Activated naive CD4-positive, alpha-beta T cell treated with anti-CD3 and anti-CD28 coated beads, Interleukin-2, amount 50 U/mL, for 72 hours (primary cell): ENCODE measurements around the gene PSMB2. TPM values are rescaled to one million over a fixed set of nuclear protein-coding genes. Genes with fewer than 3 reads are reported as not detected.
"Not testable (repeated sequence)": the region's sequence is repeated elsewhere in the genome, so short reads cannot be mapped to it uniquely, and the experiment has no call there.

Experiments used
- ATAC-seq, 2 donors: fragments of 150-1000 bp; cut with Tn5 transposase; 2 replicates each; pipeline ENCODE4 v1.10.0; 2021; ENCODE audit warnings: mild to moderate bottlenecking in 2 of 2, moderate library complexity in 2 of 2
- DNase-seq, 2 donors: peaks; one replicate each; pipeline ENCODE4 v3.0.0; 2021 to 2022; ENCODE audit warnings: low spot score in 2 of 2
- H3K27ac Mint-ChIP-seq, 2 donors: one replicate each; pipeline ENCODE4 v1.8.0; 2022; ENCODE audit warnings: mild to moderate bottlenecking in 2 of 2, mixed read lengths in 2 of 2
- H3K36me3 Mint-ChIP-seq, 2 donors: one replicate each; pipeline ENCODE4 v1.8.0; 2022; ENCODE audit warnings: mixed read lengths in 2 of 2
- H3K9me3 Mint-ChIP-seq, 2 donors: one replicate each; pipeline ENCODE4 v1.8.0; 2022; ENCODE audit warnings: mixed read lengths in 2 of 2
- total RNA-seq, 2 donors: library from RNA; stranded (reverse); gene quantifications; one replicate each; pipeline ENCODE4 v1.2.3, GENCODE V29; 2022

The PSMB2 gene
- total RNA-seq, 2 donors from 2014 or later = 87.0 to 98.8 TPM

DNA sequence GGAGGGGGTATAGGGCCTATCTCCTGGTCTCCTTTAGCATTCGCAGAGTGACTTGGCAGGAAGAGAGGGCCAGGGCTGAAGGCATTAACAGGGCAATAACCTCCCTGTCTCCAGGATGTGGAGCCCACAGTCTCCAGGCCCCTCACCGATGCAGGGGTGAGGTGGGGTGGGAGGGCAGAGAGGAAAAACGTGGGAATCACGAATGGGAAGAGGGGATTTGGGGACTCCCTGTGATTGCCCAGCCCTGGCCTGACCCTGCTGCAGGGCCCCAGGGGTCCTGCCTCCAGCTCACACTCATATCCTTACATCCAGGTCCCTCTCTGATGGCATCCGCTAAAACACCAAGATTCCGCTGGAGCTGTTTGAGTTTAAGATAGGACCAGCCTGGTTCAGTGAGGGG is 53.6 kb downstream of the PSMB2 start:
- Mint-ChIP-seq H3K27ac (no peak overlapping the region), H3K36me3 (no peaks in the 10 kb centered on the region), H3K9me3 (no peaks in the 10 kb centered on the region)
- no peak for ATAC-seq
- DNase-seq = no peak

DNA sequence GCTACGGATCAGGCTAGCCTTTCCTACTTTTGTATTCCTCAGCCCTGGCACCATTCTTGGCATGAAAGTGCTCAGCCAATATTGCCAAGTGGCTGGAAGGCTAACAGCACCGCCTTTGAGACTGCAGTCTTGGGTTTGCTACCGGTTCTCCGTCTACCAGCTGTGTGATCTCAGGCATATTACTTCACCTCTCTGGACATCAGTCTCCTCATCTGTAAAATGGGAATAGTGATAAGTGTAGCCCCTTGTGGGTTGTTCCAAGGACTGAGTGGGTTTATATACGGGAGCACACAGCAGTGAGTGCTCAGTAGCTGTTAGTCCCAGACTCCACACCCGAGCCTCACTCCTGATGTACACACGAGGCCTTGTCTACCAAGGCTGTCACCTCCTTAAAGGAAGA is 54.5 kb downstream of the PSMB2 start:
- H3K36me3 Mint-ChIP-seq = no peaks in the 10 kb centered on the region
- DNase-seq = no peak
- no peak overlapping the region for H3K27ac Mint-ChIP-seq
- ATAC-seq = no peak
- no peaks in the 10 kb centered on the region for H3K9me3 Mint-ChIP-seq

DNA sequence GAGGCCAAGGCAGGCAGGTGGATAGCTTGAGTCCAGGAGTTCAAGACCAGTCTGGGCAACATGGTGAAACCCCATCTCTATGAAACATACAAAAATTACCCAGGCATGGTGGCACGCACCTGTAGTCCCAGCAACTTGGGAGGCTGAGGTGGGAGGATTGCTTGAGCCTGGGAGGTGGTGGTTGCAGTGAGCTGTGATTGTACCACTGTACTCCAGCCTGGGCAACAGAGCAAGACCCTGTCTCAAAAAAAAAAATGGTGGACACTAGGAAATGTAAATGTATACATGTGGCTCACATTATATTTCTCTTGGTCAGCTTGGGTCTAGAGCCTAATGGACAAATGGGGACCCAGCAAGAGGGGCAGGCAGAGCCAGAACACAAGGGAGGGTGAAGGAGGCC is 55.5 kb downstream of the PSMB2 start:
- DNase-seq, H3K9me3 Mint-ChIP-seq, H3K27ac Mint-ChIP-seq, H3K36me3 Mint-ChIP-seq, ATAC-seq: not testable (repeated sequence)

DNA sequence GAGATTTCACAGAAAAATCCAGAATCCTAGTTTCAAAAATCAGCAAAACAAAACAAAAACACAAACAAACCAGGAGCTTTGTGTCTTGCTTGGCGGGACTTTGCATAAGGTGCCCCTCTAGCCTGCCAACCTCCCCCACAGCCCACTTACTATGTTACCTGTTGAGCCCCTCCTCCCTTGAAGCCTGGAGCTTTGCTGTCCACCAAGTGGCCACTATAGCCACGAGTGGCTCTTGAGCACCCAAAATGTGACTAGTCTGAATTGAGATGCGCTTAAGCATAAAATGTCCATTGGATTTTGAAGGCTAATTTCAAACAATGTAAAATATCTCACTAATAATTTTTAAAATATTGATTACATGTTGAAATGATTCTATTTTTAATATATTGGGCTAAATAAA is 56.0 kb downstream of the PSMB2 start:
- no peak overlapping the region for H3K27ac Mint-ChIP-seq
- DNase-seq (no peak), ATAC-seq (no peak)
- H3K36me3 Mint-ChIP-seq = no peaks in the 10 kb centered on the region
- no peaks in the 10 kb centered on the region for H3K9me3 Mint-ChIP-seq

DNA sequence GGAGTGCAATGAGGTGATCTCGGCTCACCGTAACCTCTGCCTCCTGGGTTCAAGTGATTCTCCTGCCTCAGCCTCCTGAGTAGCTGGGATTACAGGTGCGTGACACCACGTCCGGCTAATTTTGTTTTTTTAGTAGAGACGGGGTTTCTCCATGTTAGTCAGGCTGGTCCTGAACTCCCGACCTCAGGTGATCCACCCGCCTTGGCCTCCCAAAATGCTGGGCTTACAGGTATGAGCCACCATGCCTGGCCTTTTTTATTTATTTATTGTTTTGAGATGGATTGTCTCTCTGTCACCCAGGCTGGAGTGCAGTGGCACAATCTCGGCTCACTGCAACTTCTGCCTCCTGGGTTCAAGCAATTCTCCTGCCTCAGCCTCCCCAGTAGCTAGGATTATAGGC is 59.7 kb downstream of the PSMB2 start:
- H3K36me3 Mint-ChIP-seq, ATAC-seq, H3K9me3 Mint-ChIP-seq, H3K27ac Mint-ChIP-seq, DNase-seq: not testable (repeated sequence)

DNA sequence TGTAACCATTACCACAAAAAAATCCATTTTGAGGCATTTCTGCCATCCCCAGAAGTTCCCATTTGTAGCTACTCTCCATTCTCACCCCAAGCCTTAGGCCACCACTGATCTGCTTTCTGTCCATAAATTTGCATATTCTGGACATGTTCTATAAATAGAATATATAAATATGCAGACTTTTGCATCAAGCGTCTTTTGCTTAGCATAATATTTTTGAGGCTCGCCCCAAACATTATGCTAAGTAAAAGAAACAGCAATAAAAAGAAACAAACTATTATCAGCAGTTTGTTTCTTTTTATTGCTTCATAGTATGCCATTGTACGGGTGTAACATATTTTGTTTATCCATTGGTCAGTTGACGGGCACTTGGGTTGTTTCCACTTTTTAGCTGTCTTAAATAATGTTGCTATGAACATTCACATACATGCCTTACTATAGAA is 60.4 kb downstream of the PSMB2 start:
- no peaks in the 10 kb centered on the region for H3K36me3 Mint-ChIP-seq
- no peak for DNase-seq
- H3K27ac Mint-ChIP-seq = no peak overlapping the region
- H3K9me3 Mint-ChIP-seq = no peaks in the 10 kb centered on the region
- ATAC-seq = no peak

DNA sequence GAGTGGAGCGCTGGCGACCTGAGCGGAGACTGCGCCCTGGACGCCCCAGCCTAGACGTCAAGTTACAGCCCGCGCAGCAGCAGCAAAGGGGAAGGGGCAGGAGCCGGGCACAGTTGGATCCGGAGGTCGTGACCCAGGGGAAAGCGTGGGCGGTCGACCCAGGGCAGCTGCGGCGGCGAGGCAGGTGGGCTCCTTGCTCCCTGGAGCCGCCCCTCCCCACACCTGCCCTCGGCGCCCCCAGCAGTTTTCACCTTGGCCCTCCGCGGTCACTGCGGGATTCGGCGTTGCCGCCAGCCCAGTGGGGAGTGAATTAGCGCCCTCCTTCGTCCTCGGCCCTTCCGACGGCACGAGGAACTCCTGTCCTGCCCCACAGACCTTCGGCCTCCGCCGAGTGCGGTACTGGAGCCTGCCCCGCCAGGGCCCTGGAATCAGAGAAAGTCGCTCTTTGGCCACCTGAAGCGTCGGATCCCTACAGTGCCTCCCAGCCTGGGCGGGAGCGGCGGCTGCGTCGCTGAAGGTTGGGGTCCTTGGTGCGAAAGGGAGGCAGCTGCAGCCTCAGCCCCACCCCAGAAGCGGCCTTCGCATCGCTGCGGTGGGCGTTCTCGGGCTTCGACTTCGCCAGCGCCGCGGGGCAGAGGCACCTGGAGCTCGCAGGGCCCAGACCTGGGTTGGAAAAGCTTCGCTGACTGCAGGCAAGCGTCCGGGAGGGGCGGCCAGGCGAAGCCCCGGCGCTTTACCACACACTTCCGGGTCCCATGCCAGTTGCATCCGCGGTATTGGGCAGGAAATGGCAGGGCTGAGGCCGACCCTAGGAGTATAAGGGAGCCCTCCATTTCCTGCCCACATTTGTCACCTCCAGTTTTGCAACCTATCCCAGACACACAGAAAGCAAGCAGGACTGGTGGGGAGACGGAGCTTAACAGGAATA is 64.0 kb downstream of the PSMB2 start:
- Mint-ChIP-seq H3K27ac (peak overlapping the region; percentile 51 to 82), H3K9me3 (no peaks in the 10 kb centered on the region), H3K36me3 (no peaks in the 10 kb centered on the region)
- ATAC-seq = peak; percentile 78 to 92
- peak; percentile 57 to 71 for DNase-seq

DNA sequence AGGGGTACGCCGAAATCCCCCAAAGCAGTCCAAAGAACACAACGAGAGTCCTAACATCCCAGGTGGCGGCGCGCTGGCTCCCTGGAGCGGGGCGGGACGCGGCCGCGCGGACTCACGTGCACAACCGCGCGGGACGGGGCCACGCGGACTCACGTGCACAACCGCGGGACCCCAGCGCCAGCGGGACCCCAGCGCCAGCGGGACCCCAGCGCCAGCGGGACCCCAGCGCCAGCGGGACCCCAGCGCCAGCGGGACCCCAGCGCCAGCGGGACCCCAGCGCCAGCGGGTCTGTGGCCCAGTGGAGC is 64.6 kb downstream of the PSMB2 start:
- not testable (repeated sequence) for DNase-seq, H3K36me3 Mint-ChIP-seq, ATAC-seq, H3K9me3 Mint-ChIP-seq
- peak overlapping the region in 1 of 2 donors; percentile 36 for H3K27ac Mint-ChIP-seq

DNA sequence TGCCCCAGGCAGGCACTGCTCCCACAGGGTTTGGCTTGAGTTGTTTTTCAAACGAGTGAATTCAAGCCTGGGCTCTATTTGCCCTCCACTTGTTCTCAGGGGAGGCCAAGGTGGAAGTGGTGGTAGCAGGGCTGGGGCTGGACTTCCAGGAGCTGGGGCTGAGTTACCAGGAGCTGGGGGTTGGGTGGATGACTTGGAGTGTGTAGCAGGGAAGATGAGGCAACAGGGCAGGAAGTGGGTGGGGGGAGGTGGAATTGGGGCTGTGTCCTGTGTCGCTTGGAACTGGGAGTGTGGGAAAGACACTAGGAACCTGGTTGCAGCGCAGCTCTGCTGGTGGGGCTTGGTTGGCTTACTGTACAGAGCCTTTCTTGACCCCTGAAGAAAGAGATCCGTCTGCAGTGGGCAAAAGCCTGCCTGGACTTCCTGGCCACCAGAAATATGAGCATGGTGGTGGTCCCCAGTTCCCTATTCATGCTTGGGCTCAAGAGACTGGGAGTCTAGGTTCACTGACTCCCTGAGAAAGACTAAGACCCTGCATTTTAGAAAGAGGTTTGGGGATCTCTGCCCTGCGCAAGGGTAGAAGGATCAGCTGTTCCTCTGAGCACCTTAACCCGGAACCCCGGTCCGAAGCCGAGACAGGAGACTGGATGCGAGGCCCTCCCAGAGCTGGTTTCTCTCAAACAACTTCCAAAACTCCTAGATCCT is 65.1 kb downstream of the PSMB2 start:
- H3K36me3 Mint-ChIP-seq = no peaks in the 10 kb centered on the region
- ATAC-seq (no peak), DNase-seq (no peak)
- no peaks in the 10 kb centered on the region for H3K9me3 Mint-ChIP-seq
- H3K27ac Mint-ChIP-seq = peak overlapping the region in 1 of 2 donors; percentile 36

DNA sequence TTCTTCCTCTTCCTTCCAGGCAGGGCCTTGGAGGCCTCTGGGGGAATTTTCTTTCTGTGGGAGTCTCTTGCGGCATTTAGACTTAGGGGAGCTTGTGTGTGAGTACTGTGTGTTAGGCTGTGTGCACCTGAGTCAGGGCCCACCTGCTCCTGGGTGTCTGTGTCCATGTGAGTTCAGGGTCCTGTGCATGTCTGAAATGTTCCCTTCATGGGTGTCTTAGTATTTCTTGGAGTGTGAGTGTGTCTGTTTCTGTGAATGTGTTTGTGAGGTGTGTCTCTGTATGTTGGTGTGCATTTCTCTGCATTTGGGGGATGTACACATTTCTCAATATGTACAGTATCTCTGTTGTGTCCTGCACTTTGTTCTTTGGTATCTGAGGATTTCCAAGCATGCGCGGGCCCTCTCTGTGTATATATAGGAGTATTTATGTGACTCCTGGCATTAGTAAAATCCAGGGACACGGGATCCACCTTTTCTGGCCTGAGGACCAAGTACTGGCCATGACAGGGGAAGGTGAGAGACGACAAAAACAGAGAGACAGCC is 65.8 kb downstream of the PSMB2 start:
- ATAC-seq (no peak), DNase-seq (peak in 1 of 2 donors; percentile 21)
- H3K9me3 Mint-ChIP-seq = no peaks in the 10 kb centered on the region
- H3K36me3 Mint-ChIP-seq = no peaks in the 10 kb centered on the region
- H3K27ac Mint-ChIP-seq = no peak overlapping the region

DNA sequence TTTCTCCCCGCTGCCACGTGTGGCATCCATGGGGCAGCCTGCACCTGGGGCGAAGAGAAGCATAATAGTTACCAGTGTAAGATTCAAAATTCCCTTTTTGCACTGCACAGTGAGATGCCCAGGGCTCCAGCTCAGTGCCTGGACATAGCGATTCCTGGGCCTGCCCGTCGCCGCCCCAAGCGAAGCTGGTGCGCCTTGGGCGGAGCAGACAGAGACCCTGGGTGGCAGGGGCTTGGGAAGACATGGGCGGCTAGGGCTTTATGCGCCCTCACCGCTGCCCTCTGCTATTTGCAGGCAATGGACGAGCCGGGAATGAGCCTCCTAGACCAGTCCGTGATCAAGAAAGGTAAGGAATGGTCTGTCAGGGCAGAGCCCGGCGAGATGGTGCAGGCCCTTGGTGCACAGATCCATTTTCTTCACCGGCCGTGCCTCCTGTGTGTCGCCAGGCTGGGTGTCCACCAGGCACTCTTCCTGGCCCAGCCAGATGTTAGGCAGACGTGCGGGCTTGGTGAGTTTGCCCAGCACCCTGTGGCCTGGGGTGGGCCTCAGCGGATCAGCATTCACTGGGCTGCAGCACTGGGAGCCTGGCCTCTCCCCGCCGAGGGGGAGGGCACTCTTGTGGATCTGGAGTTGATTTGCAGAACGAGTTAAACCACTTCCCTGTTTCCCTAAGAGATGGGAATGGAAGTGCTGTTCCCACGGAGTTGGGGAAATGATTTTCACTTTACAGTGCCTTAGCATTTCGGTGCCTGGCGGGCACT is 66.5 kb downstream of the PSMB2 start:
- no peaks in the 10 kb centered on the region for H3K9me3 Mint-ChIP-seq
- ATAC-seq (no peak), DNase-seq (peak in 1 of 2 donors; percentile 42)
- no peak overlapping the region for H3K27ac Mint-ChIP-seq
- H3K36me3 Mint-ChIP-seq = no peaks in the 10 kb centered on the region

DNA sequence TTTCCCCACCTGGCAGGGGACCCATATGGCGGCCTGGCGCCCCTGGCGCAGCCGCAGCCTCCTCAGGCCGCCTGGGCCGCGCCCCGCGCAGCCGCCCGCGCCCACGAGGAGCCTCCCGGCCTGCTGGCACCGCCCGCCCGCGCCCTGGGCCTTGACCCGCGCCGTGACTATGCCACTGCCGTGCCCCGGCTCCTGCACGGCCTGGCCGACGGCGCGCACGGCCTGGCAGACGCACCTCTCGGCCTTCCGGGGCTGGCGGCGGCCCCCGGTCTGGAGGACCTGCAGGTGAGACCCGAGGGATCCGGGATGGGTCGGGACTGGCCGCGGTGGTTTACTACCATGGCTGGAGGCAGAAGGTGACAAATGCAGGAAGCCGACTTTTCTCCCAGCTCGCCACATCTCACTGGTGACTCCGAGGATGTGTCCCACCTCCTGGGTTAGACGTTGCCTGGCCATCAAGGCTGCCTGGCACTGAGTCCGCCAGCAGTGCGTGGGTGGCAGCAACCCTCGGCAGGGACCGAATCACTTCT is 67.1 kb downstream of the PSMB2 start:
- Mint-ChIP-seq H3K36me3 (no peaks in the 10 kb centered on the region), H3K9me3 (no peaks in the 10 kb centered on the region), H3K27ac (no peak overlapping the region)
- DNase-seq (peak in 1 of 2 donors; percentile 53), ATAC-seq (no peak)

DNA sequence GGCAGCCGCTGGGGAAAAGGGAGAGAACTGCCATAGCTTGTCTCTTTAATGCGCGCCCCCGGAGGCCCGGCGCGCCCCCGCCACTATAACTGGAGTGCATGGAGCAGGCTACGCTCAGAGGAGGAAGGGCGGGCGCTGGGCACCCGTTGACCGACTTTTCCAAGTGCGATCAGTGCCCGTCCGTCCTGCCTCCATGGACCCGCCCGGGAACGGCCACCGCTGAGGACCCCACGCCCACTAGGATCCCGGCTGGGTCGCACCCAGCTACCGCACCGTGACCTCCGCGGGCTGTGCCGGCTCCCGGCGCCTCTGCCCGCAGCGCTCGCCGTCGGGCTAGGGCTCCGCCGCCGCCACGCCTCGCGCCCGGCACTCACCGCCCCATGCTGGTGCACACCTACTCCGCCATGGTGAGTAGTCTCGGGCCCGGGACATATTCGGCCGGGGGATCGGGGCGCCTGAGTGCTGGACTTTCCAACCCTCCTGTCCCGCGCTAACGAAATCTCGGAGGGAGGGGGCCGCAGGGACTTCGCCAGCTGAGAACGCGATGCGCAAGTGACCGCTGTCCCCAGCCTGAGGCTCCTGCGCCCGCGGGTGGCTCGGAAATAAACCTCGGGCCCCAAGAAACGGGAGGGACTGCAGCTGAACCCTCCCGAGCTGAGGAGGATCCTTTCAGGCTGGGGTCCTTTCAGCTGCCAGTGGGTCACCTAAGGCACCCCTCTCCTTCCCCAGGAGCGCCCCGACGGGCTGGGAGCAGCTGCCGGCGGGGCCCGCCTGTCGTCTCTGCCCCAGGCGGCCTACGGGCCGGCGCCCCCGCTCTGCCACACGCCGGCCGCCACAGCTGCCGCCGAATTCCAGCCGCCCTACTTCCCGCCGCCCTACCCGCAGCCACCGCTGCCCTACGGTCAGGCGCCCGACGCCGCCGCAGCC is 67.9 kb downstream of the PSMB2 start, which contains the start of gene TFAP2E:
Gene TFAP2E, plus strand, starts transcription at position 117 of the 927 bp plus-strand sequence. Its CDS starts 264 bp downstream, at position 381.
- ATAC-seq (peak in 1 of 2 donors; percentile 20), DNase-seq (peak in 1 of 2 donors; percentile 53)
- H3K36me3 Mint-ChIP-seq = no peaks in the 10 kb centered on the region
- H3K9me3 Mint-ChIP-seq = no peaks in the 10 kb centered on the region
- no peak within 1 kb of the TSS for H3K27ac Mint-ChIP-seq

DNA sequence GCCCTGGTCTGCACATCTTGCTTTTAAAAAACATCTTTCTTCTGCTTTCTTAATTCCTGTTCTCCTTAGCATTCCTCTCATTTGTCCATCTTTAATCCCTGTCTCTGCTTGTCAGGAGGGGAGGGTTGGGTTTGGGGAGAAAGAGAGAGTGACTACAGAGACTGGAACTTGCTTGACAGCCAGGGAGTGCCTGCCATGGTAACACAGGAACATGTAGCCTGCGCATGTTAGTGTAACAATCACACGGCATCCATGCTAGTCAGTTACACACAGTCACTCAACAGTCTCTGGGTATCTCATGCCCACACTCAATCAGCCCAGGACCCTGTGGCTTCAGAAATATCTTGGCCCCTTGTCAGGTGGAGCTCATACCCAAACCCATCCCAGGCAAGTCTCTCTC is 69.0 kb downstream of the PSMB2 start:
- H3K36me3 Mint-ChIP-seq = no peaks in the 10 kb centered on the region
- no peaks in the 10 kb centered on the region for H3K9me3 Mint-ChIP-seq
- DNase-seq (no peak), ATAC-seq (no peak)
- no peak overlapping the region for H3K27ac Mint-ChIP-seq

DNA sequence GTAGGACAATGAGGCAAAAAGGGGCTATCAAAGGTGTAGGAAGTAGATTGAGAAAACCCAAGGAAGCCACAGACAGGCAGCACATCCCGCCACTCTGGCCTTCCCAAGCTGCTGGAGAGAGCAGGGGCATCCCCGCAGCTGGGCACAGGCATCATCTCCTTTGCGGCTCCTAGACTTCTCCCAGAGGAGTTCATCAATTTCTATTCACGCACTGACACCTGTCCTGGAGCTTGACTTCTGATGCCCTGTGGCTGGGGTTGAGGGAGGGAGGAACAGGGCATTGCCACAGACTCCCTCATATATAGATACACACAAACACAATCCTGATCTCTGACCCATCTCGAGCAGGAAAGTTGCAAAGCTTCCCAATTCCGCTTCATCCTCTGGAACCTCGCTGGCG is 70.1 kb downstream of the PSMB2 start:
- DNase-seq (peak in 1 of 2 donors; percentile 13), ATAC-seq (no peak)
- H3K27ac Mint-ChIP-seq = no peak overlapping the region
- H3K36me3 Mint-ChIP-seq = no peaks in the 10 kb centered on the region
- H3K9me3 Mint-ChIP-seq = no peaks in the 10 kb centered on the region
